Stimulated activated CD8-positive, alpha-beta memory T cell treated with anti-CD3 and anti-CD28 coated beads, Interleukin-7, amount 100 ng/mL, for 48 hours (primary cell): ENCODE measurements around the gene DHRS12.
"Not testable (repeated sequence)": the region's sequence is repeated elsewhere in the genome, so short reads cannot be mapped to it uniquely, and the experiment has no call there.

Experiments
- DNase-seq, 2 donors: peaks; one replicate each; pipeline ENCODE4 v3.0.0-alpha.2; 2020; ENCODE audit warnings: low read depth in 1 of 2; ENCODE audit errors: extremely low read depth in 1 of 2

DHRS12 gene

DNA sequence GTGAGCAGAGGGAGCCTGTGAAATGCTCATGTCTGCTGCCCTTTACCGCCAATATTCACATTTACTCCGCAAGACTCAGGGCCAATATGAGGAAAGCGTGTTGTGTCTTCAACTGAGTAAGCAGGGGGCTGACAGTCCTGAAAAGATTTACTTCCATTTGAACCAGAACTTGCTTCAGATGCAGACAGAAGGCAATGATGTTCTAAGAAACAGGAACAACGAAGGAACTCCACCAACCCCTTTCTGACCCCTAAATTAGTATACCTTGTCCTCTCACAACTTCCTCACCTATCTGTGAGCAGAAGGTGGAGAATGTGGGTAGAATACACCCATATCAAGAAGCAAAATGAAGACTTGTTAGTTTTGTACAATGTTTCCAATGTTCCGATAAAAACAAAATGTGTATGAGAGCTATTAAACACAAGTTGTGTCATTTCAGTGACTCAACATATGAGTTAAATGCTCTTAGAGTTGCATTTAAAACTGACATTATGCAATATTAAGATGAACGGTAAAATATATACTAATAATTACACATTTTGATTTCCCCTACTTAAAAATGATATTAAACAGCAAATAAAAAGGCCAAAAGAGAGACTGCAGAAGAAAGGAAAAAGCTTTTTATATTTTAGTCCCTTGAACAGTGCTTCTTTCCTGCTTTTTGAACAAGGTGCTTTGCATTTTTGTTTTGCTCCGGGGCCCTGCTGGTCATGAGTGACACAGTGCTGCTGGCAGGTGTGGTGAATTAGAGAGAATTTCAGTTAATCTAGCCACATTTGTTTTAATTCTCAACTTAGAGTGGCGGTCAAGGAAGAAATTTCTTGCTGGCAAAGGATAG, 25.0 kb upstream of the DHRS12 start:
- DNase-seq = no peak

GRCh38 chr13:51827254-51827653, 23.3 kb upstream of the DHRS12 start:
- no peak for DNase-seq

GRCh38 chr13:51826606-51827005, 22.6 kb upstream of the DHRS12 start:
- DNase-seq = no peak

GRCh38 chr13:51825681-51826254, 21.8 kb upstream of the DHRS12 start:
- DNase-seq = no peak

- no peak for DNase-seq
Measured at GRCh38 chr13:51825165-51825592, 21.2 kb upstream of the DHRS12 start.

DNA sequence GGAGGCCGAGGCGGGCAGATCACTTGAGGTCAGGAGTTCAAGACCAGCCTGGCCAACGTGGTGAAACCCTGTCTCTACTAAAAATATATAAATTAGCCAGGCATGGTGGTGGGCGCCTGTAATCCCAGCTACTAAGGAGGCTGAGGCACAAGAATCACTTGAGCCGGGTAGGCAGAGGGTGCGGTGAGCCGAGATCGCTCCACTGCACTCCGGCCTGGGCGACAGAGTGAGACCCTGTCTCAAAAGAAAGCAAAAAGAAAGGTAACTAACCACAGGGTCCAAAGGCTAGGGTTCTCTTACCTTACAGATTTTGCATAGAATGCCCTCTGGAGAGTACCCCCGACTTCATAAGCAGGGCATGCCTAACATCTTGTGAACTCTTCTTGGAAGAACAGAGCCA, 20.7 kb upstream of the DHRS12 start:
- DNase-seq = not testable (repeated sequence)

DNA sequence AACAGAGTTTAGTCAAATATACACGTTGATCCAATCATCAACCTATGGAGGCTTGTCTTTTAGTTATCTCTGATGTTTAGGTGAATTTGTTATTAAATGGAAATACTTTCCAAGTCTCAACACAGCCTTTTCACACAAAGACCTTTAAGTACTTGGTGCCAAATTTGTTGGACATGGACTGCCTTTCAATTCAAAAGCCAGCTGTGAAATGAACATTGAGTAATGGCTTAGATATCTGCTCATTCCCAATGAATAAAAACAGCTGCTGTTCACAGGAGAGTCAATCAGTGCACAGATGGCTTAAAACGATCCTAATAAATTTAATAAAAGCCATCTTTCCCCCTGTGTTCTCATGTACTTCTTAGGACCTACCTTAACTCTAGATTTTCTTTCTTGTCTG, 19.9 kb upstream of the DHRS12 start:
- no peak for DNase-seq

- no peak for DNase-seq
Measured at GRCh38 chr13:51823359-51823758, 19.4 kb upstream of the DHRS12 start.

- DNase-seq = no peak
Measured at GRCh38 chr13:51822106-51822815, 18.3 kb upstream of the DHRS12 start.

DNA sequence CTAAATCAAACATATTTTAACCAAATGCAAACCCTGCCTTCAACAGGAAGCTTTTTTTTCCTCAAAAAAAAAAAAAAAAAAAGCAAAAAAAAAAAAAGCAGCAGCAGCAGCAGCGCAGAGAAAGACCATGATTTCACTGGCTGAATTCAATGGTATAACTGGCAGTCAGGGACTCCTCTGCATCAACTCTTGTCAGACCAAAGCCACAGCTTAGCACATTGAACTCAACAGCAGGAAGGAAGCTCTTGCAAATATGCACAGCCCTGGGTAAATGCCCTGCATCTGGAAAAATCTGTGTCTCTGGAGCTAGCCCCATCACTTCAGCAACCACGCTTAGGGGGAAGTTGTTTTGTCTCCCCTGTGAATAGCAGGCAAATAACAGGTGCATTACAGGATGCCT, 17.6 kb upstream of the DHRS12 start:
- no peak for DNase-seq

- no peak for DNase-seq
Measured at GRCh38 chr13:51820016-51820597, 16.1 kb upstream of the DHRS12 start.

GRCh38 chr13:51819544-51819943, 15.6 kb upstream of the DHRS12 start:
- no peak for DNase-seq

GRCh38 chr13:51818781-51819511, 15.0 kb upstream of the DHRS12 start:
- DNase-seq = no peak

GRCh38 chr13:51818276-51818675, 14.3 kb upstream of the DHRS12 start:
- no peak for DNase-seq

DNA sequence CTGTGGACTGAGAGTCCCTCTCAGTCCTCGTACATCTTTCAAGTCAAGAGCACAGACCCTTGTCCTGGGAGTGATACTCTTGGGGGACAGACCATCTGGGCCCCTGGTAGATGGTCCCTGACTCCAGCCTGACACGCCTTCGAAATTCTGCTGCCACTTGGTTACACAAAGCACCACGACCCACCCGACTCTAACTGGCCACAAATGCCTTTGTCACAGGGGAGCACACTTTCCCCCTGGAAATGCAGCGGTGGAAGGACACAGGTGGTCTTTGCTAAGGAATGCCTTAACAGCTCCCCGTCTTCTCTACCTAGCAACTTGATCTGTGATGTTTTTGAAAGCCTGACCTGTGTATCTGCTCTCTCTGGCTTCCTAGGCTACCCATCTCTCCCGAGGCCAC, 13.8 kb upstream of the DHRS12 start:
- DNase-seq = no peak

DNA sequence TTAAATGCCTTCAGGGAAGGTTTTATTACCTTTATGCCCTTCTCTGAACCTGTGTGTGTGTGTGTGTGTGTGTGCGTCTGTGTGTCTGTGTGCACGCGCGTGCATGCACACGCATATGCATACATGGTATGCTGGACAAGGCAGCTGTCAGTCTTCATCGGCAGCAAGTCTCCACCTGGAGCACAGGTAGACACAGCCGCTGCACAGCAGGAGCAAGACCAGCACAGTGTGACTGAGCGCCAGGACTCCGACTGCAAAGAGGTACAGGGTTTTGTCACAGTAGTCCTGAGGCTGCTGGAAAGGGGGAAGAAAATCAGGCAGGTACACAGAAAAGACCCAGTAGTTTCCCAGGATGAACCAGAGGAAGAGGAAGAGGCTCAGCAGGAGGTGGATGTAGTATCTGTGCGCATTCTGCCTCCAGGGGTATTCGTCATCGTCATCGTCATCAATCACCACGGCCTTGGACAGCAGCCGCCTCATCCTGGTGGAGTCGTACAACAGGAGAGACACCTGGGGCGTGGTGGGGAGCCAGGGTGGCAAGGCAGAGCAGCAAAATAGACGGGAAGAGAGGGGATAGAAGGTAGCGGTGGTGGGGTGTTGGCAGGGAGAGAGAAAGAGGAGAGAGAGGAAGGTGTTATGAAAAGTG, 12.8 kb upstream of the DHRS12 start:
- no peak for DNase-seq

DNA sequence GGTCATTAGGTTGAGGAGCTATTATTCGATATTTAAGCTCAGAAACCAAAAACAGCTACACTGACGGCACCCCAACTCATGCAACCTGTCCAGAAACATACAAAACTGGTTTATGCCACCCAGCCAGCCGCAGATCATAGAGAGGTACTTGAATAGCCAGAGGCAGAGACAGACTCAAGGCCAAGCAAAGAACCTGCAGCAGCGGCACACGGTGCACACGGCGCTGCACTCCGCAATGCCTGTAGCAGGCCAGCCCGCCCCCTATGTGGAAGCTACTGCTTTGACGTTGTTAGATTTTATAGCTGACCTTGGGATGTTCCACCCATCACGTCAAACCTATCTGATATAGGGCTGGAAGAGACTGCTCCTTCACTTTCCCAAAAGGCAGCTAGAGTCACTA, 11.9 kb upstream of the DHRS12 start:
- no peak for DNase-seq

- no peak for DNase-seq
Measured at GRCh38 chr13:51814825-51815650, 11.1 kb upstream of the DHRS12 start.

DNA sequence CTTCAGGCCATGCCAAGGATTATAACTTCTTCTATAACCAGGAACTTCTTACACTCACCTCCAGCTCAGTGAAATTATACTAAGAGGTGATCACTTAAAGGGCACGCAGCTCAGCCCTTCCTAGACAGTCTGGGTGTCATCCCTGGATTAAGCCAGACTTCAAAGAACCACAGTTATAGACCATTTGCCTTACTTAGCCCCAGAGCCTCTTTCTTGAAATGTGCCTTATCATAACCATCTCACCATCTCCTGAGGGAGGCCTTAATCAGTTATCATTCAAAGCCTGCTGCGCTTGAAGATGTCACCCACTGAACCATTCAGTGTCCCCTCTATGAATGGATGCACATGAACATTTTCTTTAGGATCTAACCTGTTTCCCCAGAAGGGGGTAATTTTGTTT, 10.1 kb upstream of the DHRS12 start:
- no peak for DNase-seq
